HG03064 (cell line): Measurements from ENCODE around the gene GAR1.
"Not testable (repeated sequence)": the region's sequence is repeated elsewhere in the genome, so short reads cannot be mapped to it uniquely, and the experiment has no call there.

Source experiments
- ATAC-seq: cut with Tn5 transposase; IDR thresholded peaks from one replicate; pipeline ENCODE4 v1.9.1; 2021; ENCODE audit warnings: low read depth; ENCODE audit not compliant: unreplicated experiment

GAR1 gene

GRCh38 chr4:109815151-109816081, at the start of gene GAR1:
GAR1 (plus strand) TSS chr4:109815762; CDS start chr4:109816165, 403 bp downstream.
- ATAC-seq = peak; percentile 99

- not testable (repeated sequence) for ATAC-seq
These were observed 33.5 kb upstream of the GAR1 start for GRCh38 chr4:109782092-109782491.

GRCh38 chr4:109786846-109787245, 28.7 kb upstream of the GAR1 start:
- ATAC-seq = no peak

- ATAC-seq = no peak
These were observed 27.8 kb upstream of the GAR1 start for GRCh38 chr4:109787807-109788206.

GRCh38 chr4:109795059-109795458, 20.5 kb upstream of the GAR1 start:
- ATAC-seq = no peak

- no peak for ATAC-seq
These were observed 16.7 kb upstream of the GAR1 start for GRCh38 chr4:109798866-109799265.

- ATAC-seq = no peak
These were observed 14.3 kb upstream of the GAR1 start for GRCh38 chr4:109801099-109801789.

GRCh38 chr4:109801895-109802319, 13.7 kb upstream of the GAR1 start, which contains the start of gene CFI:
CFI (minus strand) TSS chr4:109801999; CDS start chr4:109801971, 28 bp downstream.
- ATAC-seq = no peak

GRCh38 chr4:109803924-109804571, 11.5 kb upstream of the GAR1 start:
- no peak for ATAC-seq

GRCh38 chr4:109809655-109810054, 5.9 kb upstream of the GAR1 start:
- ATAC-seq = no peak

- ATAC-seq = no peak
These were observed 4.8 kb upstream of the GAR1 start for GRCh38 chr4:109810552-109811387.

- no peak for ATAC-seq
These were observed 3.9 kb upstream of the GAR1 start for GRCh38 chr4:109811707-109812106.

GRCh38 chr4:109816082-109816442, 500 bp downstream of the GAR1 start:
- ATAC-seq = no peak

GRCh38 chr4:109816894-109817293, 1.3 kb downstream of the GAR1 start:
- no peak for ATAC-seq

GRCh38 chr4:109818268-109818667, 2.7 kb downstream of the GAR1 start:
- no peak for ATAC-seq

GRCh38 chr4:109820563-109820962, 5.0 kb downstream of the GAR1 start:
- no peak for ATAC-seq

- ATAC-seq = no peak
These were observed 5.6 kb downstream of the GAR1 start for GRCh38 chr4:109821185-109821584.

GRCh38 chr4:109826719-109827118, 11.2 kb downstream of the GAR1 start:
- ATAC-seq = no peak

- no peak for ATAC-seq
These were observed 12.1 kb downstream of the GAR1 start, which contains the start of gene RRH for GRCh38 chr4:109827672-109828071. RRH (plus strand) TSS chr4:109827972; CDS start chr4:109828028, 56 bp downstream.

GRCh38 chr4:109833756-109834155, 18.2 kb downstream of the GAR1 start:
- no peak for ATAC-seq
